IPS DF 4.7 (cell line): ENCODE data around the gene CRYZL1.
"Not testable (repeated sequence)": the region's sequence is repeated elsewhere in the genome, so short reads cannot be mapped to it uniquely, and the experiment has no call there.

Source experiments
- DNase-seq: peaks from one replicate; pipeline ENCODE4 v3.0.0-alpha.2; 2013; ENCODE audit warnings: low spot score; ENCODE audit errors: extremely low read depth

CRYZL1 gene

GRCh38 chr21:33640697-33641351 lies 717 bp downstream of the CRYZL1 start:
- DNase-seq = no peak

- DNase-seq = no peak
Measured at GRCh38 chr21:33634254-33634653, 7.3 kb downstream of the CRYZL1 start.

GRCh38 chr21:33626151-33626550 lies 15.4 kb downstream of the CRYZL1 start:
- DNase-seq = not testable (repeated sequence)

GRCh38 chr21:33622253-33622652 lies 19.3 kb downstream of the CRYZL1 start:
- DNase-seq = no peak

GRCh38 chr21:33619726-33620125 lies 21.8 kb downstream of the CRYZL1 start:
- no peak for DNase-seq

- DNase-seq = no peak
Measured at GRCh38 chr21:33618407-33618806, 23.1 kb downstream of the CRYZL1 start.

- DNase-seq = not testable (repeated sequence)
Measured at GRCh38 chr21:33617565-33617964, 24.0 kb downstream of the CRYZL1 start.

- DNase-seq = no peak
Measured at GRCh38 chr21:33611006-33611744, 30.4 kb downstream of the CRYZL1 start.

- DNase-seq = no peak
Measured at GRCh38 chr21:33608559-33608958, 33.0 kb downstream of the CRYZL1 start.

GRCh38 chr21:33598051-33598450 lies 43.5 kb downstream of the CRYZL1 start:
- no peak for DNase-seq

- peak; percentile 33 for DNase-seq
Measured at GRCh38 chr21:33588485-33589335, 52.8 kb downstream of the CRYZL1 start, which contains the start of gene DONSON. DONSON (minus strand) TSS chr21:33588684; CDS start chr21:33588641, 43 bp downstream.

GRCh38 chr21:33587792-33588484 lies 53.6 kb downstream of the CRYZL1 start:
- no peak for DNase-seq

GRCh38 chr21:33586927-33587326 lies 54.6 kb downstream of the CRYZL1 start:
- DNase-seq = no peak

GRCh38 chr21:33584455-33584854 lies 57.1 kb downstream of the CRYZL1 start:
- DNase-seq = no peak

- DNase-seq = no peak
Measured at GRCh38 chr21:33578959-33579542, 62.5 kb downstream of the CRYZL1 start.

GRCh38 chr21:33578214-33578613 lies 63.3 kb downstream of the CRYZL1 start:
- no peak for DNase-seq

GRCh38 chr21:33576741-33577141 lies 64.8 kb downstream of the CRYZL1 start:
- DNase-seq = not testable (repeated sequence)

- DNase-seq = no peak
Measured at GRCh38 chr21:33572350-33572749, 69.2 kb downstream of the CRYZL1 start.

GRCh38 chr21:33569991-33570390 lies 71.5 kb downstream of the CRYZL1 start:
- DNase-seq = no peak

GRCh38 chr21:33568448-33568847 lies 73.1 kb downstream of the CRYZL1 start:
- DNase-seq = no peak

- no peak for DNase-seq
Measured at GRCh38 chr21:33567914-33568313, 73.6 kb downstream of the CRYZL1 start.
